ENCODE measurements around the gene LRRC37A.
"Not testable (repeated sequence)": the region's sequence is repeated elsewhere in the genome, so short reads cannot be mapped to it uniquely, and the experiment has no call there.

DNA sequence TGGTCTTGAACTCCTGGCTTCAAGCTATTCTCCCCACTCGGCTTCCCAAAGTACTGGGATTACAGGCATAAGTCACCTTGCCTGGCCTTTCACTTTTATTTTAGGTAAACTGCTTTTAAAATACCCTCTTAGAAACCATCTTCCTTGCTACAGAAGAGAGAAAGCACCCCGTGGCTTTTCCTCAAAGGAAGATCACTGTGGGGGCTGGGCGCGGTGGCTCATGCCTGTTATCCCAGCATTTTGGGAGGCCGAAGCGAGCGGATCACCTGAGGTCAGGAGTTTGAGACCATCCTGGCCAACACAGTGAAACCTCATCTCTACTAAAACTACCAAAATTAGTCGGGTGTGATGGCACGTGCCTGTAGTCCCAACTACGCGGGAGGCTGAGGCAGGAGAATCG, 12.3 kb upstream of the LRRC37A start:
- TF ChIP-seq, protein P1, sequence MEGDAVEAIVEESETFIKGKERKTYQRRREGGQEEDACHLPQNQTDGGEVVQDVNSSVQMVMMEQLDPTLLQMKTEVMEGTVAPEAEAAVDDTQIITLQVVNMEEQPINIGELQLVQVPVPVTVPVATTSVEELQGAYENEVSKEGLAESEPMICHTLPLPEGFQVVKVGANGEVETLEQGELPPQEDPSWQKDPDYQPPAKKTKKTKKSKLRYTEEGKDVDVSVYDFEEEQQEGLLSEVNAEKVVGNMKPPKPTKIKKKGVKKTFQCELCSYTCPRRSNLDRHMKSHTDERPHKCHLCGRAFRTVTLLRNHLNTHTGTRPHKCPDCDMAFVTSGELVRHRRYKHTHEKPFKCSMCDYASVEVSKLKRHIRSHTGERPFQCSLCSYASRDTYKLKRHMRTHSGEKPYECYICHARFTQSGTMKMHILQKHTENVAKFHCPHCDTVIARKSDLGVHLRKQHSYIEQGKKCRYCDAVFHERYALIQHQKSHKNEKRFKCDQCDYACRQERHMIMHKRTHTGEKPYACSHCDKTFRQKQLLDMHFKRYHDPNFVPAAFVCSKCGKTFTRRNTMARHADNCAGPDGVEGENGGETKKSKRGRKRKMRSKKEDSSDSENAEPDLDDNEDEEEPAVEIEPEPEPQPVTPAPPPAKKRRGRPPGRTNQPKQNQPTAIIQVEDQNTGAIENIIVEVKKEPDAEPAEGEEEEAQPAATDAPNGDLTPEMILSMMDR (IDR thresholded peaks at IDR 0.05): not testable (repeated sequence)
- not testable (repeated sequence) for TF ChIP-seq POLR2A (IDR thresholded peaks at IDR 0.05)

All from adrenal gland (tissue), 5 donors.